IPS-NIHi7 (cell line): ENCODE data around the gene RBFOX1.
"Not testable (repeated sequence)": the region's sequence is repeated elsewhere in the genome, so short reads cannot be mapped to it uniquely, and the experiment has no call there.

Source experiments
- DNase-seq: peaks from one replicate; pipeline ENCODE4 v3.0.0; 2012; ENCODE audit warnings: mixed read lengths; ENCODE audit errors: extremely low spot score

RBFOX1 gene

DNA sequence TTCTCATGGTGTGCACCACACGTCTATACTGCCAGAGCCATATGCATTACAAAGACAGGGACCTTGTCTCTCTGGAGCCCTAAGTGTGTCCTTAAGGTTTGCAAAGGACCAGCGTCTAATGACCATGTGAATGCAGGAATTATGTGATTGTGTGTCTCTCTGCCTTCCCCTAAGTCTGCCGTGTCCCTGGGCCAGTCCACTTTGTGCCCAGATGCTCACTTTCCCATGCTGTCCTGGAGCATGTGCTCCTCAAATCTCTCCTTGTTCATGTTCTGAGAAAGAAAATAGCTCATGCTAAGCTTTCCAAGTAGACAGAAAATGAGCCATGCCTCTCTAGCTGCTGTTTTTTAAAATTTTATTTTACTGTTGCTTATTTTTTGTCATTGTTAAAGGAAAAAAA, 125.5 kb downstream of the RBFOX1 start:
- no peak for DNase-seq

GRCh38 chr16:7470344-7470743, 137.7 kb downstream of the RBFOX1 start:
- DNase-seq: no peak

DNA sequence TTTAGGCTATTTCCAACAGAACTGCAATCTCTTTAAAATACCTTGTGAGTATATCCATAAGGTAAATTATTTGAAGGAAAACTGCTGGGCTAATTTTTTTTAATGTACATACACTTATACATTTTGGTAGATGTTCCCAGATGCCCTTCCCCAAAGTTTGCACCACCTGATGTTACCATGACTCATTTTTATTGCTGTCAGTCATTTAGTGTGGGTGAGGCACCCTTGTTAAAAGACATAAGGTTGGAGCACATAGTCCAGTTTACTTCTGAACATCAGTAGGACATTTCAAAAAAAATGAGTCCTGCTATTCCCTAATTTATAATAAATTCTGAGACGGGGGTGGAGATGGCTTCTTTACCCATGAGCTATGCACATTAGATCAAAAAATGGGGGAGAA, 138.6 kb downstream of the RBFOX1 start:
- no peak for DNase-seq

DNA sequence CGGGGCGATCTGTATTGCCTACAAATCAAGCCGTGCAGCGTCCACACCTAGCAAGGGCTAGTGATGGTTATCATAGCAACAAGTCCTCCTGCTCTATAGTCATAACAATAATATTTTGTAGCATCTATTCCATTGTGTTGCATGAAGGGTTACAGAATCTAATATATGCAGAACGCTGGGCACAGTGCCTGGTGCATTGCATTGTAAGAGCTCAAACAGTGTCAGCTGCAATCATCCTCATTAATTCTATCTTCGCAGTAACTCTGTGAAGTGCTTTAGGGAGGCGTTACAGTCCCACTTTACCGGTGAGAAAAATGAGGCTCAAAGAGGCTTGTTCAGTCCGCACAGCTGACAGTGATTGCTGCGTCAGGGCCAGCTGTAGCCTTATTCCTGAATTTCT, 149.4 kb downstream of the RBFOX1 start:
- no peak for DNase-seq

GRCh38 chr16:7482596-7483290, 150.1 kb downstream of the RBFOX1 start:
- no peak for DNase-seq

GRCh38 chr16:7487574-7488323, 155.1 kb downstream of the RBFOX1 start:
- no peak for DNase-seq

DNA sequence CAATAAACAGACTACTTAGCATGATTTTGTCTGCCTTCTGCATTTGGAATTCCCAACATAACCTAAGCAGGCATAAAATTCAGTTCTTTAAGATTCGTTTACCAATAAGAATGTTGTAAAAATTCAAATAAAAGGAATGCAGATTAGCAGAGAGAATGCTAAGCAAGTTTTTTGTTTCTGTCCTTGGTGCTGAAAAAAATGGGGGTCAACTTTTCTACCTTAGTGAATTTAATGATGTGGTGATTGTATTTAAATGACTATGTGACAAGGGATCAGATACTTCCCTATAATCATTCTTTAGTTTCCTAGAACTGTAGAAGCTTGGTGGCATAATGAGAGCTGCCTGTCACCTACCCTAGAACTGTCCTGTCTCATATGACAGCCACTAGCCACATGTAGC, 159.5 kb downstream of the RBFOX1 start:
- DNase-seq: no peak

GRCh38 chr16:7493133-7493532, 160.5 kb downstream of the RBFOX1 start:
- DNase-seq: no peak

DNA sequence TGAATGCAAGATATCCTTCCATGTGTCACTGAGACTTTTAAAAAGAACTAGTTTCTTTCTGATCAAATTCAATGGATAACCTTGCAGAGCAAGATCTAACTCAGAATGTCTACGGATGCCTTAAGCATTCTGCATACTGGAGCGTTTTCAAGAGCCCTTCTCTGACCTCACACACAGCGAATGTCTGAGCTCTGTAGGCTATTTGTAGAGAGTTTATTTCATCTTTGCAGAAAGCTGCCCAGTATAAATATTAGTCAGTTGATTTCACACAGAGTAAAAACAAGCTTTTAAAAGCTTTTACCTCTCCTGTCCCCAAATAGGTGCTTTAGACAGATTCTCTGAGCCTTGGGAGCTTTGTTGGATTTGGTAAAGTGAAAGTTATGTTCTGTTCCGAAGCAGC, 165.0 kb downstream of the RBFOX1 start:
- no peak for DNase-seq

GRCh38 chr16:7501868-7502267, 169.2 kb downstream of the RBFOX1 start:
- no peak for DNase-seq

GRCh38 chr16:7502591-7503157, 170.0 kb downstream of the RBFOX1 start:
- not testable (repeated sequence) for DNase-seq

- no peak for DNase-seq
Observed at GRCh38 chr16:7503666-7504065, 171.0 kb downstream of the RBFOX1 start.

GRCh38 chr16:7504844-7505243, 172.2 kb downstream of the RBFOX1 start:
- DNase-seq: no peak

DNA sequence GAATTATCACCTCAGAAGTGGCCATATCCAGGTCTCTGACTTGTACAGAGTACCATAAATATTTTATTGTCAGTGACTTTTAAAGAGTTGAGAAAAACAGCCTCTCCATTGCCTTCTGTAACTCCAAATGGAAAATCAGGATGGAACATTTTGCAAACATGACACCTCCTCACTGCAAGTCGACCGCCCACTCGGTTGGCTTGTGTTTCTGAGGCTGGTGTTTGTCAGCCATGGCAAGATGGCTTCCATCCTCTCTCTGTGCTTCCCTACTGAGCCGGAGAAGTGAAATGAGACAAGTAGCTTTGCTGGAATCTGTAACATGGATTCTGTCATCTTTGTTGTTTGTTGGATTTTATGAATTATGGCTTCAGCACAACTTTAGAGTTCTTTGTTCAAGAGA, 172.8 kb downstream of the RBFOX1 start:
- DNase-seq: no peak

GRCh38 chr16:7506363-7506762, 173.7 kb downstream of the RBFOX1 start:
- DNase-seq: no peak

DNA sequence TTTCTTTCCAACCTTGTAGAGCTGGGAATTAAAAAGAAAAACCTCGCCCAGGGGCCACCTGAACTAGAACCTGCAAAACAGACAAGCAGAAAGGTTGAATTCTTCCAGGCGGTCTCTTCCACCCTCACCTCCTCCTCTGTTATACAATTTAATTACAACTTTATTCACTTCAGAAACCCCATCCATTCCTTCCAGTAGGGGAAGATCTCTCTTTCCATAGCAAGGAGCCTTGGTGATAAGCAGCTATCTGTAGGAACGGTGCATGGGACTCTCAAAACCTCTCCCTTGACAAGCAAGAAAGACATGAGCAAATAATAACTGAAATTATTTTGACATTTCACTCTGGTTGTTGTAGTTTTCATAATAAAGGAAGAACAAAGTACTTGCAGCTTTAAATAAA, 176.0 kb downstream of the RBFOX1 start:
- no peak for DNase-seq

GRCh38 chr16:7509963-7510601, 177.4 kb downstream of the RBFOX1 start:
- no peak for DNase-seq

GRCh38 chr16:7511549-7512260, 179.1 kb downstream of the RBFOX1 start:
- DNase-seq: no peak

GRCh38 chr16:7512503-7512902, 179.9 kb downstream of the RBFOX1 start:
- DNase-seq: no peak

GRCh38 chr16:7513429-7513828, 180.8 kb downstream of the RBFOX1 start:
- no peak for DNase-seq

GRCh38 chr16:7515543-7515942, 182.9 kb downstream of the RBFOX1 start:
- DNase-seq: no peak

- DNase-seq: no peak
Observed at GRCh38 chr16:7517496-7517895, 184.9 kb downstream of the RBFOX1 start.
